ENCODE results near the gene AKAP8L. TPM values are rescaled to one million over a fixed set of nuclear protein-coding genes. Genes with fewer than 3 reads are reported as not detected.
A peak's percentile ranks its signal among the peaks of the same experiment; 100 is the strongest.

Gene AKAP8L
- total RNA-seq, 4 donors from 2014 or later: 129 to 275 (median 247) TPM

GRCh38 chr19:15455996-15456395 is 37.2 kb upstream of the AKAP8L start:
- no peak for DNase-seq
- TF ChIP-seq, protein P1, sequence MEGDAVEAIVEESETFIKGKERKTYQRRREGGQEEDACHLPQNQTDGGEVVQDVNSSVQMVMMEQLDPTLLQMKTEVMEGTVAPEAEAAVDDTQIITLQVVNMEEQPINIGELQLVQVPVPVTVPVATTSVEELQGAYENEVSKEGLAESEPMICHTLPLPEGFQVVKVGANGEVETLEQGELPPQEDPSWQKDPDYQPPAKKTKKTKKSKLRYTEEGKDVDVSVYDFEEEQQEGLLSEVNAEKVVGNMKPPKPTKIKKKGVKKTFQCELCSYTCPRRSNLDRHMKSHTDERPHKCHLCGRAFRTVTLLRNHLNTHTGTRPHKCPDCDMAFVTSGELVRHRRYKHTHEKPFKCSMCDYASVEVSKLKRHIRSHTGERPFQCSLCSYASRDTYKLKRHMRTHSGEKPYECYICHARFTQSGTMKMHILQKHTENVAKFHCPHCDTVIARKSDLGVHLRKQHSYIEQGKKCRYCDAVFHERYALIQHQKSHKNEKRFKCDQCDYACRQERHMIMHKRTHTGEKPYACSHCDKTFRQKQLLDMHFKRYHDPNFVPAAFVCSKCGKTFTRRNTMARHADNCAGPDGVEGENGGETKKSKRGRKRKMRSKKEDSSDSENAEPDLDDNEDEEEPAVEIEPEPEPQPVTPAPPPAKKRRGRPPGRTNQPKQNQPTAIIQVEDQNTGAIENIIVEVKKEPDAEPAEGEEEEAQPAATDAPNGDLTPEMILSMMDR (IDR thresholded peaks at IDR 0.05): no peak
- TF ChIP-seq POLR2A (IDR thresholded peaks at IDR 0.05): no peak
- H3K27ac ChIP-seq: no peak overlapping the region
- peaks cover 0 to 17% (median 0%) of the 10 kb centered on the region in 4 donors for H3K4me1 ChIP-seq
- H3K9me3 ChIP-seq: no peaks in the 10 kb centered on the region
- no peaks in the 10 kb centered on the region for H3K36me3 ChIP-seq
- H3K27me3 ChIP-seq: peaks cover 0 to 11% of the 10 kb centered on the region in 2 donors
- no peak overlapping the region for H3K4me3 ChIP-seq

GRCh38 chr19:15453906-15454860 is 35.4 kb upstream of the AKAP8L start:
- Histone ChIP-seq H3K27ac (no peak overlapping the region), H3K27me3 (peaks cover 0 to 11% of the 10 kb centered on the region in 2 donors), H3K9me3 (no peaks in the 10 kb centered on the region), H3K4me3 (no peak overlapping the region), H3K36me3 (no peaks in the 10 kb centered on the region), H3K4me1 (peaks cover 0 to 20% (median 0%) of the 10 kb centered on the region in 4 donors)
- TF ChIP-seq, protein P1 (IDR thresholded peaks at IDR 0.05): peak in 1 of 6 experiments; percentile 8
- no peak for TF ChIP-seq POLR2A (IDR thresholded peaks at IDR 0.05)
- DNase-seq: no peak

DNA sequence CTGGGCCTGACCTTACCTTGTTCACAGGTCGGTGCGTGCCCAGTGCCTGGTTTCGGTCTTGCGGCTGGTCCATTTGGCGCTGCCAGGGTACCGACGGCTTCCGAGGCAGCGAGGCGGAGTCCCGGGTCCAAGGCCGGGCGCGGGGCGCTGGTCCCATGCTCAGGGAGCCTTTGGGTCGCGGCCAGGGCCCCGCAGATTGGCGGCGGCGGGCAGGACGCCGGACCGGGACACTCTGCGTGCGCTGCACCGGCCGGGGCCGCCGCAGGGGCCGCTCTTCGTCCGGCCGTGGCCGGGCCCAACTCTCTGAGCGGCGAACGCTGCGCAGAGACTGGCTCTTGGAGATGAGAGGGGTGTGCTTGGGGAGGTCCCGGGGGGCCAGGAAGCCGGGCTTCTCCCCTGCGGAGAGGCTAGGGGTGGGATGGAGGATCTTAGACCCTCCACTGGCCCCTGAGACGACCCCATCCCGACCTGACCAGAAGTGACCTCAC is 34.3 kb upstream of the AKAP8L start:
- H3K4me3 ChIP-seq: peak overlapping the region in 3 of 4 donors; percentile 15 to 46 (median 44)
- TF ChIP-seq, protein P1 (IDR thresholded peaks at IDR 0.05): peak in 2 of 6 experiments; percentile 24 to 38
- no peak for TF ChIP-seq POLR2A (IDR thresholded peaks at IDR 0.05)
- no peaks in the 10 kb centered on the region for H3K36me3 ChIP-seq
- peaks cover 0 to 11% of the 10 kb centered on the region in 2 donors for H3K27me3 ChIP-seq
- no peaks in the 10 kb centered on the region for H3K9me3 ChIP-seq
- peak overlapping the region in 2 of 4 donors; percentile 31 to 50 for H3K27ac ChIP-seq
- peaks cover 0 to 25% (median 0%) of the 10 kb centered on the region in 4 donors for H3K4me1 ChIP-seq
- DNase-seq: no peak

DNA sequence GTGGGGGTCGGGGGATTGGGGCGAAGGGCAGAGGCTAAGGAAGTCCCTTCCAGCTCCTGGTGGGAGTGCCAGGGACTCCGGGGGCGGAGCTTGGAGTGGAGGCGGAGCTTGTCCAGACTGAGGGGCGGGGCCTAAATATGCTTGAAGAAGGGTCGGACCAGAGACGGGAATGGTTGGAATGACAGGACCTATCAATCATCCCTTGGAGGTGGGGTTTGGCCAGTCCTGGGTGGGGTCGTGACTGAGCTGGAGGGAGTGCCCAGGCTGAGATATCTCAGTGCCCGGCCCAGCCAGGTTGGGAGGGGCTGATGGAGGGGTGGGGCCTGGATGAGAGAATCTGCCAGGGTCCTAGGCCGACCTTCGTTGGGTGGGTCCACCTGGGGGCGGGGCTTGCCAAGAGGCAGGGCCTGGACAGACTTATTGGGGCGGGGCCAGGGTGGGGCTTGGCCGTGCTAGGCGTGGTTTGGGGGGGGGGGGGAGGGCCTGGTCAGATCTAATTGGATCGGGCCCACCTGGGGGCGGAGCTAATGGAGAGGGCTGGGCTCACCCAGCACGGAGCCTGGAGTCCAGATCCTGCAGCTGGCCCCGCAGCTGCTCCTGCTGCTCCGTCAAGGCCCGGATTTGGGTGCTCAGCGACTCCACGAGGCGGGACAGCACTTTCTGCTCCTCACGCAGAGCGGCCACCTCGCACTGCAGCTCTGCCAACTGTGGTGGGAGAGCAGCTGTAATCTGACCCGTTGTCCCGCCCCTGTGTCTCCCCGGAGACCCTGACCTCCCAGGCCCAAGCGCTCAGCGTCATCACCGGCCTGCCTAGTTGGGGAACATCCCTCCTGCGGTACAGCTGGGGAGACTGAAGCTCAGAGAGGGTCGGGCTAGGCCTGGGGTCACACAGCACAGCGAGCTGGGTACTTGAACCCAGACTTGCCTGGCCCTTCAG is 33.6 kb upstream of the AKAP8L start:
- TF ChIP-seq POLR2A (IDR thresholded peaks at IDR 0.05): peak in 1 of 2 donors; percentile 42
- TF ChIP-seq, protein P1 (IDR thresholded peaks at IDR 0.05): no peak
- peak overlapping the region in 3 of 4 donors; percentile 42 to 66 (median 50) for H3K27ac ChIP-seq

DNA sequence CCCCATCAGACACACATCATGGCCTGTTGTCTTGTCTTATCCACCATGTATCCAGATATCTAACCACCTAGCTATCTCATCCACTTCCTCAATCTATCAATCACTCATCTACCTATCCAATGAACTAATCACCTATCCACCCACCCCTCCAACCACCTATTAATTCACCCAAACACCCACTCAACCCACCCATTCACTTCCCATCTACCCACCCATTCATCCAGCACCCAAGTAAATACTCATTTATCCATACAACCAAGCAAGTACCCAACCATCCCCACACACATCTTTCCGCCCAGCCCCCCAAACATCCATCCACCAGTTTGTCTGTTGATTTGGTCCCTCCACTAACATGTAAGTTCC is 31.7 kb upstream of the AKAP8L start:
- Histone ChIP-seq H3K36me3 (no peaks in the 10 kb centered on the region), H3K27me3 (no peaks in the 10 kb centered on the region), H3K4me3 (no peak overlapping the region), H3K4me1 (peaks cover 0 to 19% (median 0%) of the 10 kb centered on the region in 4 donors), H3K27ac (peak overlapping the region; percentile 2 to 89 (median 76)), H3K9me3 (no peaks in the 10 kb centered on the region)
- DNase-seq: no peak
- TF ChIP-seq POLR2A (IDR thresholded peaks at IDR 0.05): no peak
- TF ChIP-seq, protein P1 (IDR thresholded peaks at IDR 0.05): no peak

More for the DNA sequence above, 33.6 kb upstream of the AKAP8L start:
- H3K4me1 ChIP-seq: peaks cover 0 to 25% (median 0%) of the 10 kb centered on the region in 4 donors
- H3K36me3 ChIP-seq: no peaks in the 10 kb centered on the region
- peaks cover 0 to 11% of the 10 kb centered on the region in 2 donors for H3K27me3 ChIP-seq
- no peaks in the 10 kb centered on the region for H3K9me3 ChIP-seq
- DNase-seq: peak; percentile 44 to 86 (median 85)
- H3K4me3 ChIP-seq: peak overlapping the region in 3 of 4 donors; percentile 15 to 46 (median 44)

Data from Peyer's patch (tissue), 4 donors.